Keratinocyte (primary cell): Measurements from ENCODE around the gene TNS4.

Source experiments
- EZH2 ChIP-seq: IDR thresholded peaks from one replicate; pipeline ENCODE4 v1.6.1; 2012; ENCODE audit warnings: inconsistent platforms, mild to moderate bottlenecking, low read length, moderate library complexity
- TF ChIP-seq, protein P1 (sequence below), 3 experiments: IDR thresholded peaks in 1 of 3; conservative IDR thresholded peaks in 1 of 3; optimal IDR thresholded peaks in 1 of 3; 2 replicates in 2 of 3; 3 replicates in 1 of 3; pipeline versions ENCODE3 to v1.5.1; 2011; ENCODE audit warnings: low read length in 3 of 3, mild to moderate bottlenecking in 3 of 3, moderate library complexity in 2 of 3, control low read depth in 1 of 3, inconsistent platforms in 1 of 3; ENCODE audit not compliant: insufficient read depth in 2 of 3; ENCODE audit errors: extremely low read depth in 1 of 3

DNA sequence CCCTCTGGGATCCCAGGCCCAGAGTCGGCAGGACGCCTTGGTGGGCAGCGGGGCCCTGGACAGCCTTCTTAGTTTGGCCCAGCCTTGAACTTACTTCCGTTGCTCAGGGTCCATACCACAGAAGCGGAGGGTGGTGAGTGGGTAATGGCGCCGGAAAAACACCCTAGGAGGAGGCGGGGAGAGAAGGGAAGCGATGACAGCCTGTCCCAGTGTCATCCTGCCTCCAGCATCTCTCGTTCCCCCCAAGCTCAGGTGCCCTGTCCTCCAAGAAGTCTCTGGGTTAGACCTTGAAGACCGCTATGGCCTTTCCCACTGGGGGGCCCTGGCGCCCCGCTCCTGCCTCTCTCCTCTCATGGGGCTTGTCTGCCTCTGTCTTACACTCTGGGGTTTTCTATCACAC lies 22.9 kb downstream of the TNS4 start:
- TF ChIP-seq, protein P1, sequence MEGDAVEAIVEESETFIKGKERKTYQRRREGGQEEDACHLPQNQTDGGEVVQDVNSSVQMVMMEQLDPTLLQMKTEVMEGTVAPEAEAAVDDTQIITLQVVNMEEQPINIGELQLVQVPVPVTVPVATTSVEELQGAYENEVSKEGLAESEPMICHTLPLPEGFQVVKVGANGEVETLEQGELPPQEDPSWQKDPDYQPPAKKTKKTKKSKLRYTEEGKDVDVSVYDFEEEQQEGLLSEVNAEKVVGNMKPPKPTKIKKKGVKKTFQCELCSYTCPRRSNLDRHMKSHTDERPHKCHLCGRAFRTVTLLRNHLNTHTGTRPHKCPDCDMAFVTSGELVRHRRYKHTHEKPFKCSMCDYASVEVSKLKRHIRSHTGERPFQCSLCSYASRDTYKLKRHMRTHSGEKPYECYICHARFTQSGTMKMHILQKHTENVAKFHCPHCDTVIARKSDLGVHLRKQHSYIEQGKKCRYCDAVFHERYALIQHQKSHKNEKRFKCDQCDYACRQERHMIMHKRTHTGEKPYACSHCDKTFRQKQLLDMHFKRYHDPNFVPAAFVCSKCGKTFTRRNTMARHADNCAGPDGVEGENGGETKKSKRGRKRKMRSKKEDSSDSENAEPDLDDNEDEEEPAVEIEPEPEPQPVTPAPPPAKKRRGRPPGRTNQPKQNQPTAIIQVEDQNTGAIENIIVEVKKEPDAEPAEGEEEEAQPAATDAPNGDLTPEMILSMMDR (optimal IDR thresholded peaks at IDR 0.05 in 1 of 3, IDR thresholded peaks at IDR 0.05 in 1 of 3, conservative IDR thresholded peaks at IDR 0.05 in 1 of 3; ENCODE audit: extremely low read depth in 1 of 3, insufficient read depth in 2 of 3, low read length in 3 of 3): no peak
- TF ChIP-seq EZH2: no peak
